ENCODE data around the gene IL20. TPM values are rescaled to one million over a fixed set of nuclear protein-coding genes. Genes with fewer than 3 reads are reported as not detected.

IL20 gene
- total RNA-seq, 2 experiments from 2014 or later = not detected

- H3K9me3 Mint-ChIP-seq = no peaks in the 10 kb centered on the region
- no peak for TF ChIP-seq CTCF (IDR thresholded peaks at IDR 0.05)
- H3K27ac ChIP-seq (ENCODE audit: low read depth in 1 of 2, low read length in 2 of 2) = no peak overlapping the region
- H3K9me3 ChIP-seq (ENCODE audit: control insufficient read depth in 1 of 2, insufficient read depth in 1 of 2, low read length in 2 of 2) = no peaks in the 10 kb centered on the region
- POLR2A ChIA-PET = interaction anchor here (1.4 to 2.6 kb wide), 3 partner anchors 10 to 16 kb away, joined by 3 to 12 read pairs (median 7); no protein-coding TSS in a partner anchor
- DNase-seq = no peak
- no peaks in the 10 kb centered on the region for H3K36me3 Mint-ChIP-seq (ENCODE audit: low read depth)
- intact Hi-C loops (cut with DNase I, micrococcal nuclease) = no loop called here
- peaks cover 21% of the 10 kb centered on the region for H3K4me1 ChIP-seq (ENCODE audit: insufficient read depth, low read length)
- H3K4me3 ChIP-seq (ENCODE audit: low read length) = no peak overlapping the region
- peaks cover 60% of the 10 kb centered on the region for H3K4me1 Mint-ChIP-seq (ENCODE audit: low read depth)
- H3K4me3 Mint-ChIP-seq = no peak overlapping the region
- CTCF ChIA-PET = no interaction called here
- no peak for ATAC-seq (ENCODE audit: poor library complexity)
- H3K27ac Mint-ChIP-seq = peak overlapping the region; percentile 22
- no peaks in the 10 kb centered on the region for H3K36me3 ChIP-seq (ENCODE audit: insufficient read depth, low read length)
- no peaks in the 10 kb centered on the region for H3K27me3 Mint-ChIP-seq
- H3K27me3 ChIP-seq (ENCODE audit: control insufficient read depth in 1 of 2, insufficient read depth in 2 of 2, low read length in 2 of 2) = no peaks in the 10 kb centered on the region
Measured at GRCh38 chr1:206891412-206891811, 26.0 kb downstream of the IL20 start.

DNA sequence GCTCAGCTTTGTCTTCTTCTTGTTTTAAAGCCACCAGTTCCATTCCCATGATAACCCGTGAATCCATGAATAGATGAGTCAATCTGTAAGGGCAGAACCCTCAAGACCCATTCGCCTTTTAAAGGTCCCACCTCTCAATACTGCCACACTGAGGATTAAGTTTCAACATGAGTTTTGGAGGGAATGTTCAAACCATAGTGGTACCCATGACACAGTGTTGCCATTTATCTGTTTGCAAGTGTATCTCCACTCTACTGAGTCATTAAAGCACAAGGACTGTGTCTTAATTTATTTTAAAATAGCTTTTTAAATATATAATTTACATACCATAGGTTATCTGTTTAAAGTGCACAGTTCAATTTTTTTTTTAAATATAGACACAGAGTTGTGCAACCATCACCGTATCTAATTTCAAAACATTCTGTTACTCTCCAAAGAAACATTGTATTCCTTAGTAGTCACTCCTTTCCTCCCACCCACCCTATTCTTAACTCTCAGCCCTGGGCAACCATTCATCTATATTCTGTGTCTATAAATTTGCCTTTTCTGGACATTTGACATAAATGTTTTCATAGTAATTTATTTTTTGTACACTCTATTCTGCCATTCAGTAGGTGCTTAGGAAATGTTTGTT lies 27.0 kb downstream of the IL20 start:
- H3K36me3 Mint-ChIP-seq (ENCODE audit: low read depth) = no peaks in the 10 kb centered on the region
- DNase-seq = no peak
- H3K4me3 Mint-ChIP-seq = no peak overlapping the region
- ATAC-seq (ENCODE audit: poor library complexity) = no peak
- ChIA-PET CTCF (no interaction called here), POLR2A (interaction anchor here (1.4 to 2.6 kb wide), 3 partner anchors 9 to 15 kb away, joined by 3 to 12 read pairs (median 7); no protein-coding TSS in a partner anchor)
- peaks cover 25% of the 10 kb centered on the region for H3K4me1 ChIP-seq (ENCODE audit: insufficient read depth, low read length)
- H3K27me3 ChIP-seq (ENCODE audit: control insufficient read depth in 1 of 2, insufficient read depth in 2 of 2, low read length in 2 of 2) = no peaks in the 10 kb centered on the region
- H3K27ac Mint-ChIP-seq = no peak overlapping the region
- H3K4me1 Mint-ChIP-seq (ENCODE audit: low read depth) = peaks cover 70% of the 10 kb centered on the region
- intact Hi-C loops (cut with DNase I, micrococcal nuclease) = no loop called here
- no peaks in the 10 kb centered on the region for H3K36me3 ChIP-seq (ENCODE audit: insufficient read depth, low read length)
- TF ChIP-seq CTCF (IDR thresholded peaks at IDR 0.05) = no peak
- H3K9me3 ChIP-seq (ENCODE audit: control insufficient read depth in 1 of 2, insufficient read depth in 1 of 2, low read length in 2 of 2) = no peaks in the 10 kb centered on the region
- no peaks in the 10 kb centered on the region for H3K27me3 Mint-ChIP-seq
- no peak overlapping the region for H3K27ac ChIP-seq (ENCODE audit: low read depth in 1 of 2, low read length in 2 of 2)
- no peaks in the 10 kb centered on the region for H3K9me3 Mint-ChIP-seq
- H3K4me3 ChIP-seq (ENCODE audit: low read length) = no peak overlapping the region

DNA sequence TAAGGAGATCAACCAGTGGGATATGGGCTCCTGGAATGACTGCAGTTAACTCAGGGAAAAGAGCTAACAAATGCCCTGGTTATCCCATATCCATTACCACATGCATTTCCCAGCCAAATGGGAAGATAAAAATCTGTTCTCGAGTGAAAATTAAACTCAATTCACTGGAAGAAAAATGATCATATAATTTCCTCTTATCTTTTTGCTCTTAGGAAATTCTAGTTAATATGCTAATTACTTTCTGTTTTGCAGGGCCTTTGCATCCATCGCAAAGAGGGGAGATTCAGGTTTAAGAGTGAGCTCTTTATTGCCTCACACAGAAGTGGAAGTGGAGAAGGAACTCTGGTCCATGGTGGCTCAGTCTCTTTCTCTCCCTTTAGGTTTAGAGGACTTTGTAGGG lies 28.0 kb downstream of the IL20 start:
- no peaks in the 10 kb centered on the region for H3K27me3 Mint-ChIP-seq
- H3K9me3 Mint-ChIP-seq = no peaks in the 10 kb centered on the region
- ATAC-seq (ENCODE audit: poor library complexity) (no peak), DNase-seq (no peak)
- H3K27ac ChIP-seq (ENCODE audit: low read depth in 1 of 2, low read length in 2 of 2) = no peak overlapping the region
- ChIA-PET CTCF (no interaction called here), POLR2A (interaction anchor here (0.6 to 2.6 kb wide), 2 partner anchors 8 to 62 kb away, joined by 3 to 12 read pairs; no protein-coding TSS in a partner anchor)
- H3K27me3 ChIP-seq (ENCODE audit: control insufficient read depth in 1 of 2, insufficient read depth in 2 of 2, low read length in 2 of 2) = no peaks in the 10 kb centered on the region
- no peaks in the 10 kb centered on the region for H3K36me3 ChIP-seq (ENCODE audit: insufficient read depth, low read length)
- no peak overlapping the region for H3K27ac Mint-ChIP-seq
- peaks cover 72% of the 10 kb centered on the region for H3K4me1 Mint-ChIP-seq (ENCODE audit: low read depth)
- no peak for TF ChIP-seq CTCF (IDR thresholded peaks at IDR 0.05)
- H3K36me3 Mint-ChIP-seq (ENCODE audit: low read depth) = no peaks in the 10 kb centered on the region
- intact Hi-C loops (cut with DNase I, micrococcal nuclease) = no loop called here
- H3K4me3 ChIP-seq (ENCODE audit: low read length) = no peak overlapping the region
- H3K9me3 ChIP-seq (ENCODE audit: control insufficient read depth in 1 of 2, insufficient read depth in 1 of 2, low read length in 2 of 2) = no peaks in the 10 kb centered on the region
- H3K4me3 Mint-ChIP-seq = no peak overlapping the region
- peaks cover 25% of the 10 kb centered on the region for H3K4me1 ChIP-seq (ENCODE audit: insufficient read depth, low read length)
